HepG2 (cell line): Measurements from ENCODE around the gene OSBPL3. TPM values are rescaled to one million over a fixed set of nuclear protein-coding genes. Genes with fewer than 3 reads are reported as not detected.

Source experiments
- HNRNPK ChIP-seq: fragments of 200-400 bp; formaldehyde crosslinking; IDR thresholded peaks from 2 replicates; pipeline ENCODE4 v1.6.1; 2018; ENCODE audit warnings: low read length, low read depth, moderate library complexity, mild to moderate bottlenecking; ENCODE audit not compliant: poor library complexity, severe bottlenecking
- HNRNPLL ChIP-seq: fragments of 200-400 bp; formaldehyde crosslinking; IDR thresholded peaks from 2 replicates; pipeline ENCODE4 v1.6.1; 2017; ENCODE audit warnings: mild to moderate bottlenecking, low read depth, low read length; ENCODE audit not compliant: poor library complexity, severe bottlenecking
- KLF16 ChIP-seq, 2 experiments: sonication (generic) in 1 of 2; formaldehyde crosslinking in 1 of 2; IDR thresholded peaks; 2 replicates each; pipeline versions ENCODE4 v1.6.1 to v1.8.0; 2016 to 2023; ENCODE audit warnings: missing genetic modification reagents in 2 of 2, missing compliant biosample characterization in 1 of 2
- NR2F2 ChIP-seq: IDR thresholded peaks from 2 replicates; pipeline ENCODE4 v1.6.1; 2012; ENCODE audit warnings: low read depth, inconsistent platforms, borderline replicate concordance
- NR2F6 ChIP-seq, 2 experiments: IDR thresholded peaks; 2 replicates each; pipeline ENCODE4 v1.6.1; 2016; ENCODE audit warnings: antibody characterized with exemption in 1 of 2, mild to moderate bottlenecking in 1 of 2
- PATZ1 ChIP-seq: sonication (generic); formaldehyde crosslinking; IDR thresholded peaks from 2 replicates; pipeline ENCODE4 v1.4.0; 2020; ENCODE audit warnings: missing genetic modification reagents
- PBX3 ChIP-seq: sonication (generic); formaldehyde crosslinking; IDR thresholded peaks from 2 replicates; pipeline ENCODE4 v1.8.1; 2023; ENCODE audit warnings: missing genetic modification reagents, inconsistent platforms, borderline replicate concordance
- TAF15 ChIP-seq: fragments of 200-400 bp; formaldehyde crosslinking; IDR thresholded peaks from one replicate; pipeline ENCODE4 v1.6.1; 2018; ENCODE audit warnings: mild to moderate bottlenecking, low read depth, low read length; ENCODE audit not compliant: poor library complexity, severe bottlenecking
- ZBTB25 ChIP-seq: IDR thresholded peaks from 2 replicates; pipeline ENCODE4 v1.6.1; 2018; ENCODE audit warnings: missing genetic modification reagents
- ZBTB4 ChIP-seq: sonication (generic); formaldehyde crosslinking; IDR thresholded peaks from 2 replicates; pipeline ENCODE4 v1.4.0; 2020; ENCODE audit warnings: missing genetic modification reagents, mild to moderate bottlenecking, borderline replicate concordance
- ZC3H4 ChIP-seq: sonication (generic); formaldehyde crosslinking; IDR thresholded peaks from 2 replicates; pipeline ENCODE4 v1.4.0; 2020; ENCODE audit warnings: missing genetic modification reagents, borderline replicate concordance
- ZFP90 ChIP-seq: sonication (generic); formaldehyde crosslinking; IDR thresholded peaks from 2 replicates; pipeline ENCODE4 v1.8.0; 2022; ENCODE audit warnings: missing genetic modification reagents, mild to moderate bottlenecking, inconsistent platforms, borderline replicate concordance
- ZNF281 ChIP-seq: sonication (generic); formaldehyde crosslinking; IDR thresholded peaks from 2 replicates; pipeline ENCODE4 v1.4.0; 2020; ENCODE audit warnings: missing genetic modification reagents, borderline replicate concordance
- ZNF292 ChIP-seq: sonication (generic); formaldehyde crosslinking; IDR thresholded peaks from 2 replicates; pipeline ENCODE4 v1.8.1; 2022; ENCODE audit warnings: mild to moderate bottlenecking, low read depth, missing genetic modification reagents, borderline replicate concordance
- ZNF3 ChIP-seq: IDR thresholded peaks from 2 replicates; pipeline ENCODE4 v1.7.0; 2017; ENCODE audit warnings: inconsistent platforms
- polyA plus RNA-seq, 8 experiments: library from polyadenylated mRNA; depleted of rRNA in 3 of 8; stranded (reverse) in 7 of 8; unstranded in 1 of 8; fragments of >200 nt; fragmentation: Illumina TruSeq in 4 of 8; extraction: Trizol in 4 of 8; gene quantifications; 2 replicates each; pipeline versions ENCODE4 v1.2.1 to v1.2.3, GENCODE V29; 2011 to 2016; ENCODE audit warnings: low read depth in 4 of 8, missing spikeins in 1 of 8, mixed read lengths in 1 of 8; ENCODE audit not compliant: insufficient read depth in 1 of 8
- total RNA-seq, 5 experiments: library from RNA; depleted of rRNA; stranded (reverse); fragments of >200 nt; fragmentation: Illumina TruSeq; extraction: Trizol; gene quantifications; 2 replicates each; pipeline ENCODE4 v1.2.3, GENCODE V29; 2016; ENCODE audit warnings: low read depth in 1 of 5

OSBPL3 gene
- total and polyA plus RNA-seq, 2 of the 13 experiments (the other 11 are each of a cell fraction or from before 2014, with no cell fraction given): 8.8 to 28.9 TPM

GRCh38 chr7:24757353-24758275 is 222.4 kb downstream of the OSBPL3 start, which contains the start of gene GSDME (continued):
- TF ChIP-seq HNRNPK (peak; percentile 21), ZNF3 (no peak), NR2F2 (no peak), ZBTB25 (0 out of 2 replicates have a peak, but pooled peaks have one; percentile 22), ZFP90 (CRISPR knock-in tag) (no peak), PBX3 (CRISPR knock-in tag) (no peak), KLF16 (CRISPR knock-in tag; IDR thresholded peaks at IDR 0.05) (0 out of 4 replicates have a peak, but pooled peaks have one; percentile 10 to 35), PATZ1 (CRISPR knock-in tag) (peak; percentile 76), HNRNPLL (peak; percentile 92), ZC3H4 (CRISPR knock-in tag) (no peak), ZNF292 (CRISPR knock-in tag) (no peak), TAF15 (no peak), ZBTB4 (0 out of 2 replicates have a peak, but pooled peaks have one; percentile 23), NR2F6 (IDR thresholded peaks at IDR 0.05) (no peak), NR2F6 (CRISPR knock-in tag; IDR thresholded peaks at IDR 0.05) (no peak), ZNF281 (CRISPR knock-in tag) (0 out of 2 replicates have a peak, but pooled peaks have one; percentile 19)
